GM21360 (cell line): ENCODE measurements around the gene KLK7.

Experiments
- ATAC-seq: cut with Tn5 transposase; IDR thresholded peaks from one replicate; pipeline ENCODE4 v1.9.1; 2021; ENCODE audit warnings: mild to moderate bottlenecking, moderate library complexity; ENCODE audit not compliant: unreplicated experiment

The KLK7 gene

GRCh38 chr19:50983625-50984292 is at the start of gene KLK7:
KLK7 (minus strand) TSS chr19:50983917; CDS start chr19:50982399, 1,518 bp downstream.
- ATAC-seq, result no peak

GRCh38 chr19:51031880-51032225 is 48.1 kb upstream of the KLK7 start:
- no peak for ATAC-seq

- no peak for ATAC-seq
Measured at GRCh38 chr19:51031220-51031879, 47.6 kb upstream of the KLK7 start.

GRCh38 chr19:51030631-51031030 is 46.9 kb upstream of the KLK7 start:
- ATAC-seq, result no peak

GRCh38 chr19:51029718-51030117 is 46.0 kb upstream of the KLK7 start:
- no peak for ATAC-seq

- no peak for ATAC-seq
Measured at GRCh38 chr19:51027873-51028272, 44.2 kb upstream of the KLK7 start.

GRCh38 chr19:51027126-51027806 is 43.5 kb upstream of the KLK7 start:
- ATAC-seq, result no peak

- no peak for ATAC-seq
Measured at GRCh38 chr19:51026554-51026831, 42.8 kb upstream of the KLK7 start, which contains the start of gene KLK11. KLK11 (minus strand) TSS chr19:51026616; CDS start chr19:51025631, 985 bp downstream.

GRCh38 chr19:51025809-51026553 is 42.3 kb upstream of the KLK7 start:
- ATAC-seq, result no peak

- no peak for ATAC-seq
Measured at GRCh38 chr19:51025401-51025800, 41.7 kb upstream of the KLK7 start.

GRCh38 chr19:51024924-51025323 is 41.2 kb upstream of the KLK7 start:
- no peak for ATAC-seq

- no peak for ATAC-seq
Measured at GRCh38 chr19:51023946-51024345, 40.2 kb upstream of the KLK7 start.

GRCh38 chr19:51022526-51022925 is 38.8 kb upstream of the KLK7 start:
- ATAC-seq, result no peak

GRCh38 chr19:51020988-51021651 is 37.4 kb upstream of the KLK7 start:
- no peak for ATAC-seq

GRCh38 chr19:51019544-51019925 is 35.8 kb upstream of the KLK7 start, which contains the start of gene KLK10:
KLK10 (minus strand) TSS chr19:51019709; CDS start chr19:51019130, 579 bp downstream.
- no peak for ATAC-seq

- ATAC-seq, result no peak
Measured at GRCh38 chr19:51018745-51019543, 35.2 kb upstream of the KLK7 start.

GRCh38 chr19:51016798-51017683 is 33.3 kb upstream of the KLK7 start:
- ATAC-seq, result no peak

- no peak for ATAC-seq
Measured at GRCh38 chr19:51015691-51016267, 32.1 kb upstream of the KLK7 start.

GRCh38 chr19:51014242-51014641 is 30.5 kb upstream of the KLK7 start:
- no peak for ATAC-seq
